Urinary bladder (tissue), 4 donors: ENCODE results near the gene TRAPPC14. TPM values are rescaled to one million over a fixed set of nuclear protein-coding genes. Genes with fewer than 3 reads are reported as not detected.
"Not testable (repeated sequence)": the region's sequence is repeated elsewhere in the genome, so short reads cannot be mapped to it uniquely, and the experiment has no call there.

Source experiments
- DNase-seq: peaks from one replicate; pipeline ENCODE4 v3.0.0-alpha.2; 2015; ENCODE audit errors: extremely low spot score
- H3K27ac ChIP-seq: one replicate; pipeline ENCODE4 v1.5.1; 2013; ENCODE audit warnings: low read depth, mild to moderate bottlenecking, moderate library complexity
- H3K36me3 ChIP-seq: one replicate; pipeline ENCODE4 v1.6.1; 2013; ENCODE audit warnings: mild to moderate bottlenecking, moderate library complexity; ENCODE audit not compliant: insufficient read depth
- H3K4me1 ChIP-seq: one replicate; pipeline ENCODE4 v1.6.1; 2013; ENCODE audit warnings: mild to moderate bottlenecking, moderate library complexity; ENCODE audit not compliant: insufficient read depth
- H3K4me3 ChIP-seq: one replicate; pipeline ENCODE4 v1.5.1; 2013; ENCODE audit warnings: low read depth, low read length
- WGBS: extraction: QIAGEN DNeasy Blood & Tissue Kit; methylation state at CpG from one replicate; pipeline ENCODE4 v1.1.7; 2013; 5-methylcytosine and 5-hydroxymethylcytosine counted together
- polyA plus RNA-seq: library from polyadenylated mRNA; stranded (reverse); fragments of 200-250 nt; gene quantifications from one replicate; pipeline ENCODE4 v1.2.3, GENCODE V29; 2013
- total RNA-seq: library from RNA; depleted of rRNA; stranded (reverse); fragments of >200 nt; gene quantifications from one replicate; pipeline ENCODE4 v1.2.3, GENCODE V29; 2014
- donor health status: healthy with polysubstance abuse.
- donor health status: healthy.

The TRAPPC14 gene
- total and polyA plus RNA-seq, 2 donors: 5.4 to 11.6 TPM

GRCh38 chr7:100182616-100183015 lies 24.1 kb upstream of the TRAPPC14 start:
- not testable (repeated sequence) for H3K4me1 ChIP-seq, DNase-seq, H3K4me3 ChIP-seq, H3K36me3 ChIP-seq, H3K27ac ChIP-seq
- 81% methylated on average over 6 of the region's 6 CpGs for WGBS

DNA sequence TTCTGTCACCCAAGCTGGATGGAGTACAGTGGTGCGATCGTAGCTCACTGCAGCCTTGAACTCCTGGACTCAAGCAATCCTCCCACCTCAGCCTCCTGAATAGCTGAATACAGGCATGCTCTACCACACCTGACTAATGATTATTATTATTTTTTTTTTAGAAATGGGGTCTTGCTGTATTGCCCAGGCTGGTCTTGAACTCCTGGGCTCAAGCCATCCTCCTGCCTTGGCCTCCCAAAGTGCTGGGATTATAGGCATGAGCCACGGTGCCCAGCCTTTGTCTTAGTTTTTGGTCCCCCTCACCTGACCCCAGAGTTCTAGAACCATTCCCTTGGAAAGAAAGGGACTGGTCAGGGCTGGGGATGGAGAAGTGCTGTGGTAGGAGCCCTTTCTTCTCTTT lies 21.6 kb upstream of the TRAPPC14 start:
- not testable (repeated sequence) for H3K27ac ChIP-seq, H3K4me1 ChIP-seq, H3K4me3 ChIP-seq, H3K36me3 ChIP-seq, DNase-seq
- WGBS: 95% methylated on average over 3 of the region's 3 CpGs

GRCh38 chr7:100177045-100178001 lies 18.8 kb upstream of the TRAPPC14 start, which contains the start of the genes GPC2 and STAG3:
GPC2 (minus strand) TSS chr7:100177381; CDS start chr7:100177199, 182 bp downstream.
STAG3 (plus strand) TSS chr7:100177918; CDS start chr7:100180557, 2,639 bp downstream.
- H3K36me3 ChIP-seq: no peaks in the 10 kb centered on the region
- WGBS: 2% methylated on average over 78 of the region's 78 CpGs
- no peaks in the 10 kb centered on the region for H3K4me1 ChIP-seq
- H3K27ac ChIP-seq: no peak within 1 kb of the TSS
- H3K4me3 ChIP-seq: peak within 1 kb of the TSS; percentile 15
- peak; percentile 90 for DNase-seq

GRCh38 chr7:100176096-100177044 lies 17.8 kb upstream of the TRAPPC14 start:
- Histone ChIP-seq H3K4me1 (no peaks in the 10 kb centered on the region), H3K27ac (no peak overlapping the region), H3K4me3 (no peak overlapping the region), H3K36me3 (no peaks in the 10 kb centered on the region)
- 53% methylated on average over 14 of the region's 14 CpGs for WGBS
- no peak for DNase-seq

GRCh38 chr7:100175296-100175935 lies 16.9 kb upstream of the TRAPPC14 start:
- DNase-seq: no peak
- Histone ChIP-seq H3K36me3 (no peaks in the 10 kb centered on the region), H3K27ac (no peak overlapping the region), H3K4me1 (no peaks in the 10 kb centered on the region), H3K4me3 (no peak overlapping the region)
- WGBS: 97% methylated on average over 14 of the region's 14 CpGs

DNA sequence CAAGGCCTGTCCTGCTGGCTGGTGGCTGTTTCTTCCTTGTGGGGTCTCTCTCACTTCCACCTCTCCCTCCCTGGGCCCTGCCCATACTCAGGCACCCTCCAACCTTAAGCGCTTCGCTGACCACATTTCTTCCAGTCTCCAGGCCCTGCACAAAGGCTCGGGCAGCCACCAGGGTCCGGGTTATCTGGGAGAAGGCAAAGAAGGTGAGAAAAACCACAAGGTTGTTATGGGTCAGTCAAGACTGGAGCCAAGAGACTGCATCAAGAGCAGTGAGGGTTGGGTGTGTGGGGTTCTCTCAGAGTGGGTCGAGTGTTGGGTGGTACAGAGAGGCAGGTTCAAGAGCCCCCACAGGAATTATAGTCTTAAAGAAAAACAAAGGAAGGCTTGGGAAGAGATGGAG lies 16.1 kb upstream of the TRAPPC14 start:
- 90% methylated on average over 5 of the region's 5 CpGs for WGBS
- H3K4me1 ChIP-seq: no peaks in the 10 kb centered on the region
- H3K4me3 ChIP-seq: no peak overlapping the region
- H3K36me3 ChIP-seq: no peaks in the 10 kb centered on the region
- no peak for DNase-seq
- no peak overlapping the region for H3K27ac ChIP-seq

DNA sequence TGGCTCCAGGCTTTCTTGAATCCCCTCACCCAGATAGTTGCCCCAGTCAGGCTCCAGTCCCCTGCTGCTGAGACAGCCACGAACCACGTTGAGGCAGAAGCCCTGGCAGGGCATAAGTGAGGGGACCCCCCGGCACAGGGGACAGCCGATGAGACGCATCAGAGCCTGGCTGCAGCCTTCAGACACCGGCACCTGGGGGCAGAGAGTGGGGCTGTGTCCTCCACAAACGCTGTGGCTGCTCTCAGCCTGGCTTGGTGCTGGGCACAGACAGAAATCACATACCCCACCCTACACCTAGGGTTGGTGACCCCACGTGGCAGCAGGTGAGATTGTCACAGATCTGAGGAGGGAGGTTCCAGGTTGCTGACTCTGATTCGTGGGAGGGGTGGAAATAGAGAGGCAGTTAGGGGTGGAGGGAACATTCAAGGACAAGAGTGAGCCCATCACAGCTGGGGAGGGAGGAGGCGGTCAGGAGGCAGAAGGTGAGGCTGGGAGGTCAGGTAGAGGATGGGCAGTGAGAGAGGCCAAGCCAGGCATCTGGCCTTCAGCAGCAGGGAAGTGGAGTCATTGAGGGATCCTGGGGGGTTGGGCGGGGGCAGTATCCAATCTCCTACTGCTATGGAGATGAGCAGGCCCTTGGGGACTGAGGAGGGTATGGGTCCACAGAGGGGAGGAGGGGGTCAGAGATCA lies 15.4 kb upstream of the TRAPPC14 start:
- WGBS: 90% methylated on average over 11 of the region's 11 CpGs
- Histone ChIP-seq H3K4me3 (no peak overlapping the region), H3K36me3 (no peaks in the 10 kb centered on the region), H3K27ac (no peak overlapping the region), H3K4me1 (no peaks in the 10 kb centered on the region)
- DNase-seq: no peak

DNA sequence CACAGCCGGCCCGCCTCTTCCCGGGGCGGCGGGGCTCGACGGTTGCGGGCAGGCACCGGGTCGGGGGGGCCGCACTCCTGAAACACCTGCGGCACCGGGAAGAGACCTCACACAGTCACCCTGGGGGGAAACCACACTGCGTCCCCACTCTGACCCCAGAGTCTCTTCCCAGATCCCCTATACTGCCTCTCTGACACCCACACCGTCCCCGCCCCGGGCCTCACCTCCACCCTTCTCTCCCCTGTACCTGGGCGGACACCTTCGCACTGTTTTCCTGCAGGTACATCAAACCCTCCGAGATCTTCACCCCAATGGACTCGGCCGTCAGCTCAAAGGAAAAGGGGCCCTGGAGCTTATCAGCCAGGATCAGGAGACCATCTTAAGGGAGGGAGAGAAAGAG lies 13.3 kb upstream of the TRAPPC14 start:
- H3K4me3 ChIP-seq: peak overlapping the region; percentile 50
- WGBS: 33% methylated on average over 22 of the region's 22 CpGs
- H3K4me1 ChIP-seq: no peaks in the 10 kb centered on the region
- H3K27ac ChIP-seq: no peak overlapping the region
- no peaks in the 10 kb centered on the region for H3K36me3 ChIP-seq
- DNase-seq: no peak

GRCh38 chr7:100171087-100171681 lies 12.7 kb upstream of the TRAPPC14 start:
- Histone ChIP-seq H3K36me3 (no peaks in the 10 kb centered on the region), H3K4me3 (peak overlapping the region; percentile 50), H3K4me1 (no peaks in the 10 kb centered on the region), H3K27ac (no peak overlapping the region)
- no peak for DNase-seq
- 7% methylated on average over 61 of the region's 61 CpGs for WGBS

DNA sequence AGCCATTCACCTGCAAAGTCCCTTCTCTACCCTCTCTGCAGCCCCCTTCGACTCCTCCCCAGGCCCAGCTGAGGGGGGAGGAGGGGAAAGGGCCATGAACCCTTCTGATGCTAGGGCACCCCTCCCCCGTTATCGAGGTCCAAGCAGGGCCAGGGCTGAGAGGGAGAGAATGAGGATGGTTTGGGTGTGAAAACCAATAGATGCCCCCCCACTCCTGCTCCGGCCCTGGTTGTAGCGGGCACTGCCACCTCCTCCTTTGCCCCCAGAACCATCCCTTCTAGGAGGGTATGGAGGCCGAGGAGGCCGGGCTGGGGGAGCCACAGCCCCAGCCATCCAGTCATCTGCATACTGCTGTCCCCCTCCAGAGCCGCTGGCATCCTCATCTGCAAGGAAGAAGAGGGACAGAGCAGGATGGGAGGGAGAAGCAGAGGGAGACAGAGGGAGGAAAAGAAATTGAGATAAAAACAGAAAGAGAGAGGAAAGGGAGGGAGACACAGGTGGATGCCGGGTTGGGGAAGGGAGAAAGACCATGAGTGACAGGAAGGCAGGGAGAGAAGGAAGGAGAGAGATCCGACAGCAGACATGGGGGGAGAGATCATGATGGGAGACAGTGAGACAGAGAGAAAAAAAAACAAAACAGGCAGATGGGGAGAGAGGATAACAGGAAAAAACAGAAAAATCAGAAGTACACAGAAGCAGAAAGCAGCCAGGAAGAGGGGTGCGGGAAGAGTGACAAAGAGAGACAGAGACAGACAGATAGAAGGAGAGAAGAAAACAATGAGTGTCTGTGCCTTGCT lies 11.8 kb upstream of the TRAPPC14 start:
- Histone ChIP-seq H3K36me3 (no peaks in the 10 kb centered on the region), H3K4me3 (no peak overlapping the region), H3K4me1 (no peaks in the 10 kb centered on the region), H3K27ac (no peak overlapping the region)
- 90% methylated on average over 11 of the region's 11 CpGs for WGBS
- DNase-seq: no peak

GRCh38 chr7:100169147-100169850 lies 10.8 kb upstream of the TRAPPC14 start:
- H3K4me1 ChIP-seq: no peaks in the 10 kb centered on the region
- no peak for DNase-seq
- H3K27ac ChIP-seq: no peak overlapping the region
- H3K4me3 ChIP-seq: no peak overlapping the region
- H3K36me3 ChIP-seq: no peaks in the 10 kb centered on the region
- WGBS: 89% methylated on average over 11 of the region's 11 CpGs
